SU-DHL-6 (cell line): ENCODE data around the gene C4B.
"Not testable (repeated sequence)": the region's sequence is repeated elsewhere in the genome, so short reads cannot be mapped to it uniquely, and the experiment has no call there.

Experiments used
- CTCF ChIP-seq: fragments of 200-600 bp; sonication (generic); IDR thresholded peaks from one replicate; pipeline ENCODE4 v1.5.1; 2017; ENCODE audit warnings: antibody characterized with exemption, mild to moderate bottlenecking, low read length, moderate library complexity; ENCODE audit not compliant: insufficient read depth, poor library complexity, severe bottlenecking
- EZH2phosphoT487 ChIP-seq: fragments of 200-600 bp; sonication (generic), shearing (Covaris generic); conservative IDR thresholded peaks from 2 replicates; pipeline ENCODE4 v1.6.1; 2018; ENCODE audit warnings: mild to moderate bottlenecking, antibody characterized with exemption, low read length, moderate library complexity, mixed read lengths

- not testable (repeated sequence) for TF ChIP-seq CTCF, EZH2phosphoT487
Measured at GRCh38 chr6:31981744-31982143, 32.9 kb upstream of the C4B start, which contains the start of gene C4A.
